ENCODE measurements around the gene CAND2. TPM values are rescaled to one million over a fixed set of nuclear protein-coding genes. Genes with fewer than 3 reads are reported as not detected.

The CAND2 gene
- polyA plus RNA-seq, 1 of the 3 experiments (the other 2 are of a cell fraction) = 1.5 TPM

- ChIA-PET POLR2A (interaction anchor here (0.9 to 1.4 kb wide), 3 partner anchors 13 to 31 kb away, joined by 3 to 9 read pairs (median 6); partner anchors contain the start of gene CAND2), CTCF (interaction anchor here (0.6 to 3.4 kb wide), 12 partner anchors 9 to 208 kb away, joined by 3 to 29 read pairs (median 5); partner anchors contain the start of genes CAND2 and RPL32)
- H3K27ac ChIP-seq (ENCODE audit: low read depth in 2 of 2, low read length in 1 of 2) = peak overlapping the region; percentile 4 to 84; a peak in 3 of 4 replicates
- no peaks in the 10 kb centered on the region for H3K79me2 ChIP-seq (ENCODE audit: insufficient read depth)
- H3K27me3 ChIP-seq (ENCODE audit: insufficient read depth) = no peaks in the 10 kb centered on the region
- H3K9ac ChIP-seq = peak overlapping the region; percentile 48; the same call in 1 of the 2 replicates
- H3K9me2 ChIP-seq = no peaks in the 10 kb centered on the region
- no peaks in the 10 kb centered on the region for H4K20me1 ChIP-seq (ENCODE audit: insufficient read depth)
- no peaks in the 10 kb centered on the region for H3F3A ChIP-seq (replicated peaks; ENCODE audit: insufficient read depth)
- DNase-seq = no peak
- peak overlapping the region; percentile 76; the same call in 1 of the 2 replicates for H2AFZ ChIP-seq (ENCODE audit: low read depth)
- H3K4me1 ChIP-seq (ENCODE audit: control insufficient read depth in 1 of 2, insufficient read depth in 2 of 2, low read depth in 1 of 2, low read length in 1 of 2) = peaks cover 6 to 15% of the 10 kb centered on the region in 2 experiments; a peak in 2 of 4 replicates
- H3K9me3 ChIP-seq = no peaks in the 10 kb centered on the region
- peak overlapping the region; percentile 57 to 71; a peak in 3 of 4 replicates for H3K4me3 ChIP-seq (ENCODE audit: low read depth in 2 of 2, low read length in 1 of 2)
- 95% methylated on average over 5 of the region's 5 CpGs for WGBS (ENCODE audit: low lambda C conversion rate)
- H3K36me3 ChIP-seq (replicated peaks in 1 of 2; ENCODE audit: control insufficient read depth in 1 of 2, insufficient read depth in 2 of 2, low read length in 1 of 2) = no peaks in the 10 kb centered on the region
- peak overlapping the region; percentile 83 for H3K4me2 ChIP-seq
- TF ChIP-seq MXI1 (IDR thresholded peaks at IDR 0.05; ENCODE audit: low read depth, low read length) (no peak), SIN3A (IDR thresholded peaks at IDR 0.05; ENCODE audit: borderline replicate concordance, low read depth, low read length) (no peak), REST (IDR thresholded peaks at IDR 0.05; ENCODE audit: low read depth, low read length) (no peak), JUND (IDR thresholded peaks at IDR 0.05) (no peak), POLR2AphosphoS5 (IDR thresholded peaks at IDR 0.05; ENCODE audit: low read depth, low read length) (no peak), GABPA (IDR thresholded peaks at IDR 0.05; ENCODE audit: low read depth) (no peak), FOXJ3 (CRISPR knock-in tag; IDR thresholded peaks at IDR 0.05) (no peak), MEF2A (IDR thresholded peaks at IDR 0.05; ENCODE audit: borderline replicate concordance, low read depth) (no peak), NFIC (IDR thresholded peaks at IDR 0.05; ENCODE audit: borderline replicate concordance) (no peak), NRF1 (IDR thresholded peaks at IDR 0.05; ENCODE audit: low read depth, low read length) (no peak), GATA2 (CRISPR knock-in tag; IDR thresholded peaks at IDR 0.05) (no peak), RXRA (IDR thresholded peaks at IDR 0.05; ENCODE audit: borderline replicate concordance, low read depth) (no peak)
- TF ChIP-seq, protein P1, sequence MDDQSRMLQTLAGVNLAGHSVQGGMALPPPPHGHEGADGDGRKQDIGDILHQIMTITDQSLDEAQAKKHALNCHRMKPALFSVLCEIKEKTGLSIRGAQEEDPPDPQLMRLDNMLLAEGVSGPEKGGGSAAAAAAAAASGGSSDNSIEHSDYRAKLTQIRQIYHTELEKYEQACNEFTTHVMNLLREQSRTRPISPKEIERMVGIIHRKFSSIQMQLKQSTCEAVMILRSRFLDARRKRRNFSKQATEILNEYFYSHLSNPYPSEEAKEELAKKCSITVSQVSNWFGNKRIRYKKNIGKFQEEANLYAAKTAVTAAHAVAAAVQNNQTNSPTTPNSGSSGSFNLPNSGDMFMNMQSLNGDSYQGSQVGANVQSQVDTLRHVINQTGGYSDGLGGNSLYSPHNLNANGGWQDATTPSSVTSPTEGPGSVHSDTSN (IDR thresholded peaks at IDR 0.05) = no peak
- TF ChIP-seq, protein P2, sequence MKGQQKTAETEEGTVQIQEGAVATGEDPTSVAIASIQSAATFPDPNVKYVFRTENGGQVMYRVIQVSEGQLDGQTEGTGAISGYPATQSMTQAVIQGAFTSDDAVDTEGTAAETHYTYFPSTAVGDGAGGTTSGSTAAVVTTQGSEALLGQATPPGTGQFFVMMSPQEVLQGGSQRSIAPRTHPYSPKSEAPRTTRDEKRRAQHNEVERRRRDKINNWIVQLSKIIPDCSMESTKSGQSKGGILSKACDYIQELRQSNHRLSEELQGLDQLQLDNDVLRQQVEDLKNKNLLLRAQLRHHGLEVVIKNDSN (IDR thresholded peaks at IDR 0.05; ENCODE audit: borderline replicate concordance, low read depth) = no peak
These were observed 13.0 kb downstream of the CAND2 start for GRCh38 chr3:12809435-12809834.
